Measurements from ENCODE around the gene NCAPG. TPM values are rescaled to one million over a fixed set of nuclear protein-coding genes. Genes with fewer than 3 reads are reported as not detected.
A peak's percentile ranks its signal among the peaks of the same experiment; 100 is the strongest.

The NCAPG gene
- polyA plus RNA-seq, 3 donors, result not detected

GRCh38 chr4:17807446-17807845 is 3.3 kb upstream of the NCAPG start:
- Mint-ChIP-seq H3K36me3 (peaks cover 28 to 42% of the 10 kb centered on the region in 2 donors), H3K4me3 (no peak overlapping the region), H3K27me3 (ENCODE audit: low read depth in 3 of 3) (peaks cover 0 to 2% (median 0%) of the 10 kb centered on the region in 3 donors), H3K27ac (peak overlapping the region in 2 of 7 donors; percentile 24 to 33), H3K4me1 (peaks cover 43% of the 10 kb centered on the region), H3K9me3 (no peaks in the 10 kb centered on the region)
- Histone ChIP-seq H4K20me1 (ENCODE audit: insufficient read depth, low read length) (peaks cover 23% of the 10 kb centered on the region), H3K4me2 (replicated peaks; ENCODE audit: extremely low read depth, low read length, poor library complexity, severe bottlenecking) (no peak overlapping the region), H3K27ac (ENCODE audit: low read depth in 1 of 2, low read length in 2 of 2) (peak overlapping the region in 1 of 2 donors; percentile 47), H3K9me3 (replicated peaks in 1 of 2; ENCODE audit: control insufficient read depth in 1 of 2, insufficient read depth in 1 of 2, low read length in 2 of 2) (no peaks in the 10 kb centered on the region), H3K4me1 (ENCODE audit: control insufficient read depth in 1 of 2, insufficient read depth in 2 of 2, low read length in 2 of 2) (peaks cover 25 to 45% of the 10 kb centered on the region in 2 donors), H2AFZ (ENCODE audit: insufficient read depth, low read depth, low read length, poor library complexity, severe bottlenecking) (no peak overlapping the region), H3K9ac (ENCODE audit: insufficient read depth, low read length, poor library complexity, severe bottlenecking) (no peak overlapping the region), H3K36me3 (replicated peaks in 1 of 2; ENCODE audit: control insufficient read depth in 1 of 2, insufficient read depth in 2 of 2, low read length in 2 of 2) (peaks cover 25 to 41% of the 10 kb centered on the region in 2 donors), H3K79me2 (ENCODE audit: insufficient read depth, low read length) (peaks cover 77% of the 10 kb centered on the region), H3K27me3 (ENCODE audit: control insufficient read depth in 2 of 2, insufficient read depth in 2 of 2, low read length in 2 of 2) (no peaks in the 10 kb centered on the region), H3K4me3 (replicated peaks in 1 of 3; ENCODE audit: low read depth in 2 of 3, low read length in 3 of 3) (no peak overlapping the region)
- 73% methylated on average over 4 of the region's 6 CpGs for WGBS (ENCODE audit: insufficient coverage)
- no peak for DNase-seq
- intact Hi-C loops (cut with micrococcal nuclease), result no loop called here
- TF ChIP-seq CTCF (IDR thresholded peaks at IDR 0.05), result no peak

- DNase-seq, result no peak
- Histone ChIP-seq H3K4me2 (replicated peaks; ENCODE audit: extremely low read depth, low read length, poor library complexity, severe bottlenecking) (peak overlapping the region; percentile 85), H3K9ac (ENCODE audit: insufficient read depth, low read length, poor library complexity, severe bottlenecking) (peak overlapping the region; percentile 86), H3K4me1 (ENCODE audit: control insufficient read depth in 1 of 2, insufficient read depth in 2 of 2, low read length in 2 of 2) (peaks cover 33 to 65% of the 10 kb centered on the region in 2 donors), H3K4me3 (replicated peaks in 1 of 3; ENCODE audit: low read depth in 2 of 3, low read length in 3 of 3) (peak overlapping the region; percentile 75 to 83 (median 83)), H3K9me3 (replicated peaks in 1 of 2; ENCODE audit: control insufficient read depth in 1 of 2, insufficient read depth in 1 of 2, low read length in 2 of 2) (no peaks in the 10 kb centered on the region), H4K20me1 (ENCODE audit: insufficient read depth, low read length) (peaks cover 21% of the 10 kb centered on the region), H3K36me3 (replicated peaks in 1 of 2; ENCODE audit: control insufficient read depth in 1 of 2, insufficient read depth in 2 of 2, low read length in 2 of 2) (peaks cover 2 to 19% of the 10 kb centered on the region in 2 donors), H2AFZ (ENCODE audit: insufficient read depth, low read depth, low read length, poor library complexity, severe bottlenecking) (peak overlapping the region; percentile 75), H3K27me3 (ENCODE audit: control insufficient read depth in 2 of 2, insufficient read depth in 2 of 2, low read length in 2 of 2) (no peaks in the 10 kb centered on the region), H3K27ac (ENCODE audit: low read depth in 1 of 2, low read length in 2 of 2) (peak overlapping the region; percentile 95 to 97), H3K79me2 (ENCODE audit: insufficient read depth, low read length) (peaks cover 95% of the 10 kb centered on the region)
- peaks cover 7 to 20% of the 10 kb centered on the region in 2 donors for H3K36me3 Mint-ChIP-seq
- intact Hi-C loops (cut with micrococcal nuclease), result loop anchor here (5.0 to 10.0 kb wide), 4 partner anchors 195 to 235 kb away; partner anchors contain the start of genes LAP3 (in 2 of the 2), LCORL (in 2 of the 2) and MED28 (in 1 of the 2)
- no peaks in the 10 kb centered on the region for H3K9me3 Mint-ChIP-seq
- WGBS (ENCODE audit: insufficient coverage), result no CpG with 5 or more reads among the region's 7 CpGs
- no peak for TF ChIP-seq CTCF (IDR thresholded peaks at IDR 0.05)
- peak overlapping the region; percentile 98 to 99 for H3K4me3 Mint-ChIP-seq
- H3K27me3 Mint-ChIP-seq (ENCODE audit: low read depth in 3 of 3), result no peaks in the 10 kb centered on the region
- H3K4me1 Mint-ChIP-seq, result peaks cover 54% of the 10 kb centered on the region
- H3K27ac Mint-ChIP-seq, result peak overlapping the region; percentile 95 to 99 (median 99)
Measured at GRCh38 chr4:17809667-17810066, 1.1 kb upstream of the NCAPG start.
